Smooth muscle cell (in vitro differentiated cells): ENCODE results near the gene ZBTB7B. TPM values are rescaled to one million over a fixed set of nuclear protein-coding genes. Genes with fewer than 3 reads are reported as not detected.
A peak's percentile ranks its signal among the peaks of the same experiment; 100 is the strongest.

Experiments
- DNase-seq: peaks from one replicate; lab custom pipeline; 2025; ENCODE audit not compliant: unreplicated experiment; lab: John Stamatoyannopoulos, UW
- H2AFZ ChIP-seq: fragments of 200-600 bp; sonication (generic); 2 replicates; pipeline ENCODE4 v1.6.0; 2016; ENCODE audit warnings: antibody characterized with exemption, low read depth, mild to moderate bottlenecking
- H3F3A ChIP-seq: fragments of 200-600 bp; sonication (generic); 2 replicates; pipeline ENCODE4 v1.6.0; 2017; ENCODE audit warnings: antibody characterized with exemption, low read depth
- H3K27ac ChIP-seq: fragments of 200-600 bp; sonication (generic); 2 replicates; pipeline ENCODE4 v1.5.1; 2016; ENCODE audit warnings: low read depth, mild to moderate bottlenecking
- H3K27me3 ChIP-seq: fragments of 200-600 bp; sonication (generic); 2 replicates; pipeline ENCODE4 v1.6.1; 2016; ENCODE audit warnings: low read depth, mild to moderate bottlenecking
- H3K36me3 ChIP-seq: fragments of 200-600 bp; sonication (generic); 2 replicates; pipeline ENCODE4 v1.5.1; 2016; ENCODE audit warnings: low read depth
- H3K4me1 ChIP-seq: fragments of 200-600 bp; sonication (generic); 2 replicates; pipeline ENCODE4 v1.5.1; 2016; ENCODE audit warnings: low read depth
- H3K4me2 ChIP-seq: fragments of 200-600 bp; sonication (generic); 2 replicates; pipeline ENCODE4 v1.6.0; 2016; ENCODE audit warnings: mild to moderate bottlenecking
- H3K4me3 ChIP-seq: fragments of 200-600 bp; sonication (generic); 2 replicates; pipeline ENCODE4 v1.5.1; 2016; ENCODE audit warnings: mild to moderate bottlenecking
- H3K79me2 ChIP-seq: fragments of 200-600 bp; sonication (generic); 2 replicates; pipeline ENCODE4 v1.6.0; 2016; ENCODE audit warnings: low read depth, mild to moderate bottlenecking
- H3K9ac ChIP-seq: fragments of 200-600 bp; sonication (generic); 2 replicates; pipeline ENCODE4 v1.6.0; 2016; ENCODE audit warnings: low read depth
- H3K9me3 ChIP-seq: fragments of 200-600 bp; sonication (generic); replicated peaks from 2 replicates; pipeline ENCODE4 v1.5.1; 2016; ENCODE audit warnings: low read depth
- H4K20me1 ChIP-seq: fragments of 200-600 bp; sonication (generic); 2 replicates; pipeline ENCODE4 v1.6.0; 2016; ENCODE audit warnings: low read depth
- CTCF ChIP-seq: fragments of 200-600 bp; sonication (generic); IDR thresholded peaks from 2 replicates; pipeline ENCODE4 v1.5.1; 2017; ENCODE audit warnings: borderline replicate concordance, mild to moderate bottlenecking, antibody characterized with exemption; ENCODE audit not compliant: insufficient read depth, poor library complexity, severe bottlenecking
- WGBS: methylation state at CpG from one replicate; pipeline ENCODE4 v1.1.7; 2016; ENCODE audit warnings: low lambda C conversion rate; 5-methylcytosine and 5-hydroxymethylcytosine counted together
- microRNA-seq: library from miRNA; unstranded; fragments of <30 nt; microRNA quantifications from one replicate; pipeline ENCODE4, GENCODE V29; 2016; ENCODE audit warnings: borderline number of aligned reads
- polyA plus RNA-seq: library from polyadenylated mRNA; unstranded; fragments of >200 nt; fragmentation: Nextera tagmentation; extraction: Ambion mirVana; gene quantifications from 2 replicates; pipeline ENCODE4 v1.2.1, GENCODE V29; 2016
- small RNA-seq: library from RNA; depleted of rRNA; stranded (forward); fragments of <200 nt; gene quantifications from one replicate; pipeline ENCODE3, GENCODE V24; 2014
- total RNA-seq: library from RNA; depleted of rRNA; stranded (reverse); fragments of >200 nt; gene quantifications from 2 replicates; pipeline ENCODE4 v1.2.3, GENCODE V29; 2014

ZBTB7B gene
- total and polyA plus RNA-seq, 2 experiments from 2014 or later = 7.5 to 15.5 TPM

GRCh38 chr1:155064111-155064831 is 61.7 kb downstream of the ZBTB7B start:
- no peak for DNase-seq
- Histone ChIP-seq H2AFZ (peak overlapping the region; percentile 86), H3K4me2 (peak overlapping the region; percentile 99), H3K9ac (peak overlapping the region; percentile 90), H3K9me3 (no peaks in the 10 kb centered on the region), H3K79me2 (peaks cover 12% of the 10 kb centered on the region), H3K27me3 (no peaks in the 10 kb centered on the region), H3K36me3 (no peaks in the 10 kb centered on the region), H3K4me1 (peaks cover 21% of the 10 kb centered on the region), H3K27ac (no peak overlapping the region), H4K20me1 (peaks cover 35% of the 10 kb centered on the region), H3K4me3 (peak overlapping the region; percentile 99), H3F3A (no peaks in the 10 kb centered on the region)
- 9% methylated on average over 10 of the region's 14 CpGs for WGBS
- no peak for TF ChIP-seq CTCF

- Histone ChIP-seq H3K4me3 (peak overlapping the region; percentile 99), H3K9ac (no peak overlapping the region), H3K27me3 (no peaks in the 10 kb centered on the region), H3K27ac (no peak overlapping the region), H4K20me1 (peaks cover 40% of the 10 kb centered on the region), H2AFZ (no peak overlapping the region), H3K4me1 (peaks cover 21% of the 10 kb centered on the region), H3K4me2 (peak overlapping the region; percentile 99), H3F3A (no peaks in the 10 kb centered on the region), H3K79me2 (peaks cover 12% of the 10 kb centered on the region), H3K9me3 (no peaks in the 10 kb centered on the region), H3K36me3 (no peaks in the 10 kb centered on the region)
- WGBS = 61% methylated on average over 5 of the region's 5 CpGs
- TF ChIP-seq CTCF = no peak
- DNase-seq = no peak
Measured at GRCh38 chr1:155064832-155065429, 62.3 kb downstream of the ZBTB7B start.

- no peak for TF ChIP-seq CTCF
- Histone ChIP-seq H3K4me2 (no peak overlapping the region), H3K9ac (no peak overlapping the region), H3K79me2 (peaks cover 12% of the 10 kb centered on the region), H3K36me3 (no peaks in the 10 kb centered on the region), H3F3A (no peaks in the 10 kb centered on the region), H3K9me3 (no peaks in the 10 kb centered on the region), H3K4me3 (no peak overlapping the region), H3K4me1 (peaks cover 32% of the 10 kb centered on the region), H4K20me1 (peaks cover 40% of the 10 kb centered on the region), H3K27ac (no peak overlapping the region), H3K27me3 (peaks cover 2% of the 10 kb centered on the region), H2AFZ (no peak overlapping the region)
- 96% methylated on average over 8 of the region's 8 CpGs for WGBS
- DNase-seq = no peak
Measured at GRCh38 chr1:155066777-155067176, 64.2 kb downstream of the ZBTB7B start.

Small RNA genes within 50 kb of the gene (microRNA-seq; reads per million reads assigned to microRNA genes)
- not detected for gene MIR4258

Small RNA genes within 50 kb of the gene (small RNA-seq; reads per million reads assigned to genes)
- not detected for gene MIR4258

Other genes with a start within 250 kb of the ZBTB7B start
- gene KCNN3, start 132.5 kb upstream of the ZBTB7B start, total RNA-seq = 0.04 and 0.18 TPM in 2 replicates
- 0.14 and 0.77 TPM in 2 replicates for gene KCNN3, start 132.5 kb upstream of the ZBTB7B start, polyA plus RNA-seq
- gene PMVK, start 66.1 kb upstream of the ZBTB7B start, total RNA-seq = 6.0 and 6.7 TPM in 2 replicates
- 31.2 and 40.2 TPM in 2 replicates for gene PMVK, start 66.1 kb upstream of the ZBTB7B start, polyA plus RNA-seq
- 39.1 and 41.9 TPM in 2 replicates for gene PBXIP1, start 46.7 kb upstream of the ZBTB7B start, total RNA-seq
- gene PBXIP1, start 46.7 kb upstream of the ZBTB7B start, polyA plus RNA-seq = 40.5 and 44.1 TPM in 2 replicates
- gene PYGO2, start 41.0 kb upstream of the ZBTB7B start, total RNA-seq = 18.4 and 20.3 TPM in 2 replicates
- gene PYGO2, start 41.0 kb upstream of the ZBTB7B start, polyA plus RNA-seq = 27.9 and 30.0 TPM in 2 replicates
- 207 and 216 TPM in 2 replicates for gene SHC1, start 32.1 kb upstream of the ZBTB7B start, total RNA-seq
- 214 and 249 TPM in 2 replicates for gene SHC1, start 32.1 kb upstream of the ZBTB7B start, polyA plus RNA-seq
- gene CKS1B, start 28.1 kb upstream of the ZBTB7B start, total RNA-seq = 41.6 and 46.3 TPM in 2 replicates
- 115 and 116 TPM in 2 replicates for gene CKS1B, start 28.1 kb upstream of the ZBTB7B start, polyA plus RNA-seq
- gene FLAD1, start 19.5 kb upstream of the ZBTB7B start, total RNA-seq = 30.7 and 31.1 TPM in 2 replicates
- gene FLAD1, start 19.5 kb upstream of the ZBTB7B start, polyA plus RNA-seq = 51.4 and 52.1 TPM in 2 replicates
- not detected in 2 replicates for gene LENEP, start 9.2 kb upstream of the ZBTB7B start, total RNA-seq
- gene LENEP, start 9.2 kb upstream of the ZBTB7B start, polyA plus RNA-seq = not detected in 2 replicates
- gene DCST2, start 31.0 kb downstream of the ZBTB7B start, total RNA-seq = 1.1 TPM in 1 of 2 replicates, not detected in the other
- 1.2 and 1.3 TPM in 2 replicates for gene DCST2, start 31.0 kb downstream of the ZBTB7B start, polyA plus RNA-seq
- not detected in 2 replicates for gene DCST1, start 31.0 kb downstream of the ZBTB7B start, total RNA-seq
- not detected in 2 replicates for gene DCST1, start 31.0 kb downstream of the ZBTB7B start, polyA plus RNA-seq
- 29.8 and 45.4 TPM in 2 replicates for gene ADAM15, start 48.5 kb downstream of the ZBTB7B start, total RNA-seq
- gene ADAM15, start 48.5 kb downstream of the ZBTB7B start, polyA plus RNA-seq = 41.2 and 49.4 TPM in 2 replicates
- gene EFNA4, start 60.9 kb downstream of the ZBTB7B start, total RNA-seq = 24.2 and 27.6 TPM in 2 replicates
- gene EFNA4, start 60.9 kb downstream of the ZBTB7B start, polyA plus RNA-seq = 18.1 and 19.1 TPM in 2 replicates
- 5.2 and 7.1 TPM in 2 replicates for gene EFNA3, start 76.0 kb downstream of the ZBTB7B start, total RNA-seq
- gene EFNA3, start 76.0 kb downstream of the ZBTB7B start, polyA plus RNA-seq = 9.1 and 10.0 TPM in 2 replicates
- 14.4 and 20.9 TPM in 2 replicates for gene EFNA1, start 125.1 kb downstream of the ZBTB7B start, total RNA-seq
- 16.4 and 53.5 TPM in 2 replicates for gene EFNA1, start 125.1 kb downstream of the ZBTB7B start, polyA plus RNA-seq
- gene SLC50A1, start 133.1 kb downstream of the ZBTB7B start, total RNA-seq = 44.5 and 44.7 TPM in 2 replicates
- 98.0 and 109 TPM in 2 replicates for gene SLC50A1, start 133.1 kb downstream of the ZBTB7B start, polyA plus RNA-seq
- 51.5 and 69.1 TPM in 2 replicates for gene DPM3, start 137.7 kb downstream of the ZBTB7B start, total RNA-seq
- gene DPM3, start 137.7 kb downstream of the ZBTB7B start, polyA plus RNA-seq = 75.8 and 79.9 TPM in 2 replicates
- 192 and 283 TPM in 2 replicates for gene KRTCAP2, start 170.5 kb downstream of the ZBTB7B start, total RNA-seq
- 607 and 642 TPM in 2 replicates for gene KRTCAP2, start 170.5 kb downstream of the ZBTB7B start, polyA plus RNA-seq
- 1.5 and 3.8 TPM in 2 replicates for gene TRIM46, start 171.0 kb downstream of the ZBTB7B start, total RNA-seq
- 3.6 and 4.3 TPM in 2 replicates for gene TRIM46, start 171.0 kb downstream of the ZBTB7B start, polyA plus RNA-seq
- 17.2 and 28.5 TPM in 2 replicates for gene THBS3, start 205.1 kb downstream of the ZBTB7B start, total RNA-seq
- 15.7 and 20.1 TPM in 2 replicates for gene THBS3, start 205.1 kb downstream of the ZBTB7B start, polyA plus RNA-seq
- 45.2 and 55.4 TPM in 2 replicates for gene MTX1, start 205.9 kb downstream of the ZBTB7B start, total RNA-seq
- 98.4 and 109 TPM in 2 replicates for gene MTX1, start 205.9 kb downstream of the ZBTB7B start, polyA plus RNA-seq